ENCODE measurements around the gene FAM237A. TPM values are rescaled to one million over a fixed set of nuclear protein-coding genes. Genes with fewer than 3 reads are reported as not detected.

FAM237A gene
- total and polyA plus RNA-seq, 9 of the 15 experiments (the other 6 are each of a cell fraction or from before 2014, with no cell fraction given): not detected

GRCh38 chr2:206665251-206665650 lies 23.0 kb downstream of the FAM237A start:
- FAIRE-seq (no peak), ATAC-seq (no peak), DNase-seq (ENCODE audit: extremely low read depth in 1 of 4, low spot score in 3 of 4) (no peak)
- Histone ChIP-seq H3K9ac (ENCODE audit: insufficient read depth in 1 of 2, low read depth in 2 of 2, low read length in 2 of 2) (no peak overlapping the region), H3K27me3 (ENCODE audit: control insufficient read depth in 2 of 2, insufficient read depth in 2 of 2, low read length in 2 of 2) (no peaks in the 10 kb centered on the region), H3K9me1 (ENCODE audit: control insufficient read depth, insufficient read depth, low read length) (no peaks in the 10 kb centered on the region), H3K4me3 (no peak overlapping the region), H3K27ac (ENCODE audit: extremely low read depth, low read depth, low read length) (no peak overlapping the region), H3K9me3 (replicated peaks; ENCODE audit: control insufficient read depth, insufficient read depth, low read depth, low read length) (no peaks in the 10 kb centered on the region), H3K36me3 (ENCODE audit: control insufficient read depth, insufficient read depth, low read length) (no peaks in the 10 kb centered on the region), H4K20me1 (replicated peaks; ENCODE audit: control insufficient read depth, insufficient read depth, low read length) (no peaks in the 10 kb centered on the region), H2AFZ (ENCODE audit: low read depth, low read length) (no peak overlapping the region), H3K4me1 (replicated peaks in 1 of 2; ENCODE audit: control insufficient read depth in 2 of 2, insufficient read depth in 2 of 2, low read length in 2 of 2) (no peaks in the 10 kb centered on the region), H3K79me2 (ENCODE audit: control insufficient read depth, insufficient read depth, low read length) (no peaks in the 10 kb centered on the region), H3K4me2 (ENCODE audit: insufficient read depth, low read length) (no peak overlapping the region)
- TF ChIP-seq ZFP36 (IDR thresholded peaks at IDR 0.05; ENCODE audit: low read depth, low read length, partially characterized antibody) (no peak), MED1 (CRISPR knock-in tag; IDR thresholded peaks at IDR 0.05; ENCODE audit: borderline replicate concordance) (no peak), KAT2B (IDR thresholded peaks at IDR 0.05; ENCODE audit: low read depth, low read length) (no peak), SMAD1 (IDR thresholded peaks at IDR 0.05; ENCODE audit: low read depth, low read length, partially characterized antibody) (no peak)
- WGBS (ENCODE audit: insufficient coverage, low coverage, missing lambda C conversion rate): 0% methylated on average over 3 of the region's 3 CpGs
- CTCF ChIA-PET (ENCODE audit: low intra/inter-chr PET ratio): no interaction called here
- POLR2A ChIA-PET: interaction anchor here (0.8 kb wide), 1 partner anchor 11 kb away, joined by 3 read pairs; no protein-coding TSS in a partner anchor
- in situ Hi-C loops (cut with MboI): no loop called here
- intact Hi-C loops (cut with micrococcal nuclease): no loop called here
- BruUV-seq (replicated peaks): no TSS peak

- no peak overlapping the region for H3K4me2 ChIP-seq (ENCODE audit: insufficient read depth, low read length)
- H4K20me1 ChIP-seq (replicated peaks; ENCODE audit: control insufficient read depth, insufficient read depth, low read length): no peaks in the 10 kb centered on the region
- no peak overlapping the region for H3K9ac ChIP-seq (ENCODE audit: insufficient read depth in 1 of 2, low read depth in 2 of 2, low read length in 2 of 2)
- no peaks in the 10 kb centered on the region for H3K36me3 ChIP-seq (ENCODE audit: control insufficient read depth, insufficient read depth, low read length)
- intact Hi-C loops (cut with micrococcal nuclease): no loop called here
- H3K9me1 ChIP-seq (ENCODE audit: control insufficient read depth, insufficient read depth, low read length): no peaks in the 10 kb centered on the region
- H3K4me1 ChIP-seq (replicated peaks in 1 of 2; ENCODE audit: control insufficient read depth in 2 of 2, insufficient read depth in 2 of 2, low read length in 2 of 2): no peaks in the 10 kb centered on the region
- ChIA-PET POLR2A (no interaction called here), CTCF (ENCODE audit: low intra/inter-chr PET ratio) (no interaction called here)
- no peak for DNase-seq (ENCODE audit: extremely low read depth in 1 of 4, low spot score in 3 of 4)
- BruUV-seq (replicated peaks): no TSS peak
- H2AFZ ChIP-seq (ENCODE audit: low read depth, low read length): no peak overlapping the region
- 0% methylated on average over 7 of the region's 7 CpGs for WGBS (ENCODE audit: insufficient coverage, low coverage, missing lambda C conversion rate)
- FAIRE-seq: no peak
- no peaks in the 10 kb centered on the region for H3K27me3 ChIP-seq (ENCODE audit: control insufficient read depth in 2 of 2, insufficient read depth in 2 of 2, low read length in 2 of 2)
- no peaks in the 10 kb centered on the region for H3K9me3 ChIP-seq (replicated peaks; ENCODE audit: control insufficient read depth, insufficient read depth, low read depth, low read length)
- no peak overlapping the region for H3K4me3 ChIP-seq
- H3K27ac ChIP-seq (ENCODE audit: extremely low read depth, low read depth, low read length): no peak overlapping the region
- in situ Hi-C loops (cut with MboI): no loop called here
- no peaks in the 10 kb centered on the region for H3K79me2 ChIP-seq (ENCODE audit: control insufficient read depth, insufficient read depth, low read length)
- ATAC-seq: no peak
- TF ChIP-seq DNMT1 (IDR thresholded peaks at IDR 0.05) (no peak), NFATC3 (IDR thresholded peaks at IDR 0.05) (no peak), ADNP (tag; IDR thresholded peaks at IDR 0.05) (no peak), ZFPM2 (CRISPR knock-in tag; IDR thresholded peaks at IDR 0.05) (no peak), ATF7 (IDR thresholded peaks at IDR 0.05) (no peak)
- TF ChIP-seq, protein P1, sequence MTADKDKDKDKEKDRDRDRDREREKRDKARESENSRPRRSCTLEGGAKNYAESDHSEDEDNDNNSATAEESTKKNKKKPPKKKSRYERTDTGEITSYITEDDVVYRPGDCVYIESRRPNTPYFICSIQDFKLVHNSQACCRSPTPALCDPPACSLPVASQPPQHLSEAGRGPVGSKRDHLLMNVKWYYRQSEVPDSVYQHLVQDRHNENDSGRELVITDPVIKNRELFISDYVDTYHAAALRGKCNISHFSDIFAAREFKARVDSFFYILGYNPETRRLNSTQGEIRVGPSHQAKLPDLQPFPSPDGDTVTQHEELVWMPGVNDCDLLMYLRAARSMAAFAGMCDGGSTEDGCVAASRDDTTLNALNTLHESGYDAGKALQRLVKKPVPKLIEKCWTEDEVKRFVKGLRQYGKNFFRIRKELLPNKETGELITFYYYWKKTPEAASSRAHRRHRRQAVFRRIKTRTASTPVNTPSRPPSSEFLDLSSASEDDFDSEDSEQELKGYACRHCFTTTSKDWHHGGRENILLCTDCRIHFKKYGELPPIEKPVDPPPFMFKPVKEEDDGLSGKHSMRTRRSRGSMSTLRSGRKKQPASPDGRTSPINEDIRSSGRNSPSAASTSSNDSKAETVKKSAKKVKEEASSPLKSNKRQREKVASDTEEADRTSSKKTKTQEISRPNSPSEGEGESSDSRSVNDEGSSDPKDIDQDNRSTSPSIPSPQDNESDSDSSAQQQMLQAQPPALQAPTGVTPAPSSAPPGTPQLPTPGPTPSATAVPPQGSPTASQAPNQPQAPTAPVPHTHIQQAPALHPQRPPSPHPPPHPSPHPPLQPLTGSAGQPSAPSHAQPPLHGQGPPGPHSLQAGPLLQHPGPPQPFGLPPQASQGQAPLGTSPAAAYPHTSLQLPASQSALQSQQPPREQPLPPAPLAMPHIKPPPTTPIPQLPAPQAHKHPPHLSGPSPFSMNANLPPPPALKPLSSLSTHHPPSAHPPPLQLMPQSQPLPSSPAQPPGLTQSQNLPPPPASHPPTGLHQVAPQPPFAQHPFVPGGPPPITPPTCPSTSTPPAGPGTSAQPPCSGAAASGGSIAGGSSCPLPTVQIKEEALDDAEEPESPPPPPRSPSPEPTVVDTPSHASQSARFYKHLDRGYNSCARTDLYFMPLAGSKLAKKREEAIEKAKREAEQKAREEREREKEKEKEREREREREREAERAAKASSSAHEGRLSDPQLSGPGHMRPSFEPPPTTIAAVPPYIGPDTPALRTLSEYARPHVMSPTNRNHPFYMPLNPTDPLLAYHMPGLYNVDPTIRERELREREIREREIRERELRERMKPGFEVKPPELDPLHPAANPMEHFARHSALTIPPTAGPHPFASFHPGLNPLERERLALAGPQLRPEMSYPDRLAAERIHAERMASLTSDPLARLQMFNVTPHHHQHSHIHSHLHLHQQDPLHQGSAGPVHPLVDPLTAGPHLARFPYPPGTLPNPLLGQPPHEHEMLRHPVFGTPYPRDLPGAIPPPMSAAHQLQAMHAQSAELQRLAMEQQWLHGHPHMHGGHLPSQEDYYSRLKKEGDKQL (CRISPR knock-in tag; IDR thresholded peaks at IDR 0.05; ENCODE audit: borderline replicate concordance): no peak
Observed at GRCh38 chr2:206670531-206671319, 28.4 kb downstream of the FAM237A start.
